Muscle of leg (tissue), 11 donors: ENCODE measurements around the gene R3HDM1. TPM values are rescaled to one million over a fixed set of nuclear protein-coding genes. Genes with fewer than 3 reads are reported as not detected.
"Not testable (repeated sequence)": the region's sequence is repeated elsewhere in the genome, so short reads cannot be mapped to it uniquely, and the experiment has no call there.

Experiments used
- DNase-seq: peaks from one replicate; pipeline ENCODE4 v3.0.0; 2013
- H3K27ac ChIP-seq: one replicate; pipeline ENCODE4 v1.5.1; 2013; ENCODE audit warnings: mild to moderate bottlenecking, low read length, control low read depth
- H3K27me3 ChIP-seq: one replicate; pipeline ENCODE4 v1.6.1; 2013; ENCODE audit warnings: low read length; ENCODE audit not compliant: control insufficient read depth, insufficient read depth
- H3K36me3 ChIP-seq: one replicate; pipeline ENCODE4 v1.6.1; 2013; ENCODE audit warnings: low read length; ENCODE audit not compliant: control insufficient read depth, insufficient read depth
- H3K4me1 ChIP-seq: one replicate; pipeline ENCODE4 v1.6.1; 2013; ENCODE audit warnings: low read length; ENCODE audit not compliant: control insufficient read depth, insufficient read depth
- H3K4me3 ChIP-seq: one replicate; pipeline ENCODE4 v1.5.1; 2013; ENCODE audit warnings: low read length, control low read depth
- H3K9me3 ChIP-seq: replicated peaks from 2 replicates; pipeline ENCODE4 v1.6.1; 2013; ENCODE audit warnings: low read depth, low read length; ENCODE audit not compliant: control insufficient read depth
- WGBS: methylation state at CpG from one replicate; pipeline ENCODE4 v1.1.5; 2013; ENCODE audit warnings: missing lambda C conversion rate; ENCODE audit not compliant: insufficient coverage; 5-methylcytosine and 5-hydroxymethylcytosine counted together
- polyA plus RNA-seq, 8 donors: library from polyadenylated mRNA; unstranded; fragments of 120-200 nt; gene quantifications; one replicate each; pipeline versions ENCODE4 v1.2.1 to v1.2.3, GENCODE V29; 2013; ENCODE audit warnings: inconsistent platforms in 1 of 8, low replicate concordance in 1 of 8; ENCODE audit not compliant: insufficient read length in 8 of 8, insufficient read depth in 1 of 8
- total RNA-seq: library from RNA; stranded (reverse); fragments of 120-200 nt; gene quantifications from one replicate; pipeline ENCODE4 v1.2.4, GENCODE V29; 2013

Gene R3HDM1
- total and polyA plus RNA-seq, 9 donors: 10.4 to 29.7 (median 23.7) TPM

- Histone ChIP-seq H3K4me3 (no peak overlapping the region), H3K9me3 (no peaks in the 10 kb centered on the region), H3K4me1 (no peaks in the 10 kb centered on the region), H3K27ac (no peak overlapping the region), H3K27me3 (no peaks in the 10 kb centered on the region), H3K36me3 (no peaks in the 10 kb centered on the region)
- peak; percentile 25 for DNase-seq
- 50% methylated on average over 2 of the region's 2 CpGs for WGBS
These were observed 163.4 kb downstream of the R3HDM1 start for GRCh38 chr2:135694711-135695110.

- H3K4me1 ChIP-seq: no peaks in the 10 kb centered on the region
- H3K36me3 ChIP-seq: no peaks in the 10 kb centered on the region
- no peak overlapping the region for H3K27ac ChIP-seq
- no peaks in the 10 kb centered on the region for H3K27me3 ChIP-seq
- 100% methylated on average over 1 of the region's 2 CpGs for WGBS
- no peak overlapping the region for H3K4me3 ChIP-seq
- H3K9me3 ChIP-seq: no peaks in the 10 kb centered on the region
- no peak for DNase-seq
These were observed 167.6 kb downstream of the R3HDM1 start for GRCh38 chr2:135698838-135699237.

GRCh38 chr2:135701442-135701841, 170.2 kb downstream of the R3HDM1 start:
- DNase-seq: no peak
- Histone ChIP-seq H3K36me3 (no peaks in the 10 kb centered on the region), H3K9me3 (no peaks in the 10 kb centered on the region), H3K4me1 (no peaks in the 10 kb centered on the region), H3K27ac (no peak overlapping the region), H3K27me3 (no peaks in the 10 kb centered on the region), H3K4me3 (no peak overlapping the region)
- WGBS: 92% methylated on average over 2 of the region's 2 CpGs

- no CpG with 5 or more reads among the region's 1 CpG for WGBS
- Histone ChIP-seq H3K4me1 (no peaks in the 10 kb centered on the region), H3K9me3 (no peaks in the 10 kb centered on the region), H3K36me3 (no peaks in the 10 kb centered on the region), H3K4me3 (no peak overlapping the region), H3K27ac (no peak overlapping the region), H3K27me3 (no peaks in the 10 kb centered on the region)
- DNase-seq: no peak
These were observed 172.0 kb downstream of the R3HDM1 start for GRCh38 chr2:135703300-135703699.

- WGBS: 92% methylated on average over 2 of the region's 5 CpGs
- H3K36me3 ChIP-seq, H3K4me3 ChIP-seq, DNase-seq, H3K27ac ChIP-seq, H3K27me3 ChIP-seq, H3K9me3 ChIP-seq, H3K4me1 ChIP-seq: not testable (repeated sequence)
These were observed 172.8 kb downstream of the R3HDM1 start for GRCh38 chr2:135704075-135704474.

GRCh38 chr2:135708159-135708558, 176.9 kb downstream of the R3HDM1 start:
- H3K36me3 ChIP-seq: peaks cover 4% of the 10 kb centered on the region
- no peaks in the 10 kb centered on the region for H3K4me1 ChIP-seq
- H3K4me3 ChIP-seq: no peak overlapping the region
- H3K9me3 ChIP-seq: no peaks in the 10 kb centered on the region
- H3K27me3 ChIP-seq: no peaks in the 10 kb centered on the region
- H3K27ac ChIP-seq: no peak overlapping the region
- DNase-seq: no peak
- WGBS: no CpG with 5 or more reads among the region's 4 CpGs

GRCh38 chr2:135709992-135710391, 178.7 kb downstream of the R3HDM1 start:
- 93% methylated on average over 3 of the region's 6 CpGs for WGBS
- no peaks in the 10 kb centered on the region for H3K4me1 ChIP-seq
- H3K27me3 ChIP-seq: no peaks in the 10 kb centered on the region
- H3K27ac ChIP-seq: no peak overlapping the region
- H3K36me3 ChIP-seq: peaks cover 4% of the 10 kb centered on the region
- peak; percentile 53 for DNase-seq
- no peak overlapping the region for H3K4me3 ChIP-seq
- no peaks in the 10 kb centered on the region for H3K9me3 ChIP-seq

GRCh38 chr2:135715086-135715485, 183.8 kb downstream of the R3HDM1 start:
- H3K27ac ChIP-seq, H3K4me3 ChIP-seq, H3K27me3 ChIP-seq, H3K9me3 ChIP-seq, H3K4me1 ChIP-seq, DNase-seq: not testable (repeated sequence)
- 100% methylated on average over 2 of the region's 9 CpGs for WGBS
- peaks cover 17% of the 10 kb centered on the region for H3K36me3 ChIP-seq

- Histone ChIP-seq H3K4me1 (no peaks in the 10 kb centered on the region), H3K27me3 (no peaks in the 10 kb centered on the region), H3K27ac (no peak overlapping the region), H3K4me3 (no peak overlapping the region), H3K36me3 (peaks cover 6% of the 10 kb centered on the region), H3K9me3 (no peaks in the 10 kb centered on the region)
- DNase-seq: no peak
- WGBS: 80% methylated on average over 2 of the region's 2 CpGs
These were observed 196.9 kb downstream of the R3HDM1 start for GRCh38 chr2:135728064-135728743.

- Histone ChIP-seq H3K4me1 (no peaks in the 10 kb centered on the region), H3K27me3 (no peaks in the 10 kb centered on the region), H3K27ac (no peak overlapping the region), H3K9me3 (no peaks in the 10 kb centered on the region), H3K36me3 (no peaks in the 10 kb centered on the region), H3K4me3 (no peak overlapping the region)
- DNase-seq: no peak
- WGBS: 29% methylated on average over 1 of the region's 5 CpGs
These were observed 201.3 kb downstream of the R3HDM1 start for GRCh38 chr2:135732561-135732960.

- Histone ChIP-seq H3K4me1 (no peaks in the 10 kb centered on the region), H3K4me3 (no peak overlapping the region), H3K27ac (no peak overlapping the region), H3K36me3 (no peaks in the 10 kb centered on the region), H3K9me3 (no peaks in the 10 kb centered on the region), H3K27me3 (no peaks in the 10 kb centered on the region)
- no CpG with 5 or more reads among the region's 2 CpGs for WGBS
- DNase-seq: no peak
These were observed 201.8 kb downstream of the R3HDM1 start for GRCh38 chr2:135733045-135733444.
